WTC11 (cell line): ENCODE measurements around the gene CTXN3.
"Not testable (repeated sequence)": the region's sequence is repeated elsewhere in the genome, so short reads cannot be mapped to it uniquely, and the experiment has no call there.

Source experiments
- CREB1 ChIP-seq: sonication (generic); formaldehyde crosslinking; IDR thresholded peaks from 2 replicates; pipeline ENCODE4 v1.8.0; 2023; ENCODE audit warnings: mild to moderate bottlenecking, missing genetic modification reagents
- ETV6 ChIP-seq: sonication (generic); formaldehyde crosslinking; IDR thresholded peaks from 2 replicates; pipeline ENCODE4 v1.8.1; 2022; ENCODE audit warnings: mild to moderate bottlenecking, missing genetic modification reagents
- IRF2 ChIP-seq: sonication (generic); formaldehyde crosslinking; IDR thresholded peaks from 2 replicates; pipeline ENCODE4 v1.8.0; 2022; ENCODE audit warnings: low read depth, missing genetic modification reagents, borderline replicate concordance
- SP1 ChIP-seq: sonication (generic); formaldehyde crosslinking; conservative IDR thresholded peaks from 2 replicates; pipeline ENCODE4 v1.8.1; 2022; ENCODE audit warnings: missing genetic modification reagents
- ZNF121 ChIP-seq: sonication (generic); formaldehyde crosslinking; IDR thresholded peaks from 2 replicates; pipeline ENCODE4 v1.8.0; 2023; ENCODE audit warnings: missing genetic modification reagents
- ZNF219 ChIP-seq: sonication (generic); formaldehyde crosslinking; IDR thresholded peaks from 2 replicates; pipeline ENCODE4 v1.8.0; 2023; ENCODE audit warnings: missing genetic modification reagents, mild to moderate bottlenecking, borderline replicate concordance
- TF ChIP-seq, protein P1 (sequence below): fragments of 200-600 bp; IDR thresholded peaks from 2 replicates; pipeline ENCODE4 v1.8.0; 2022; ENCODE audit warnings: antibody characterized with exemption
- TF ChIP-seq, protein P2 (sequence below): sonication (generic); formaldehyde crosslinking; IDR thresholded peaks from 2 replicates; pipeline ENCODE4 v1.8.0; 2022; ENCODE audit warnings: mild to moderate bottlenecking, missing genetic modification reagents
- TF ChIP-seq, protein P3 (sequence below): sonication (generic); formaldehyde crosslinking; IDR thresholded peaks from 2 replicates; pipeline ENCODE4 v1.8.1; 2023; ENCODE audit warnings: mild to moderate bottlenecking, moderate library complexity, missing genetic modification reagents
- TF ChIP-seq, protein P4 (sequence below): sonication (generic); formaldehyde crosslinking; IDR thresholded peaks from 2 replicates; pipeline ENCODE4 v1.8.0; 2022; ENCODE audit warnings: mild to moderate bottlenecking, missing genetic modification reagents
- TF ChIP-seq, protein P5 (sequence below): sonication (generic); formaldehyde crosslinking; IDR thresholded peaks from 2 replicates; pipeline ENCODE4 v1.8.1; 2022; ENCODE audit warnings: low read depth, mild to moderate bottlenecking, moderate library complexity, missing genetic modification reagents, borderline replicate concordance

DNA sequence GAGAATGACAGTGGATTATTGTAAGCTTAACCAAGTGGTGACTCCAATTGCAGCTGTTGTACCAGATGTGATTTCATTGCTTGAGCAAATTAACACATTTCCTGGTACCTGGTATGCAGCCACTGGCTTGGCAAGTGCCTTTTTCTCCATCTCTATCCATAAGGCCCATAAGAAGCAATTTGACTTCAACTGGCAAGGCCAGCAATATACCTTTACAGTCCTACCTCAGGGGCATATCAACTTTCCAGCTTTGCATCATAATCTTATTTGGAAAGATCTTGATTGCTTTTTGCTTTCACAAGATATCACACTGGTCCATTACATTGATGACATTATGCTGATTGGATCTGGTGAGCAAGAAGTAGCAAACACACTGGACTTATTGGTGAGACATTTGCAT is 28.1 kb downstream of the CTXN3 start:
- TF ChIP-seq, protein P1, sequence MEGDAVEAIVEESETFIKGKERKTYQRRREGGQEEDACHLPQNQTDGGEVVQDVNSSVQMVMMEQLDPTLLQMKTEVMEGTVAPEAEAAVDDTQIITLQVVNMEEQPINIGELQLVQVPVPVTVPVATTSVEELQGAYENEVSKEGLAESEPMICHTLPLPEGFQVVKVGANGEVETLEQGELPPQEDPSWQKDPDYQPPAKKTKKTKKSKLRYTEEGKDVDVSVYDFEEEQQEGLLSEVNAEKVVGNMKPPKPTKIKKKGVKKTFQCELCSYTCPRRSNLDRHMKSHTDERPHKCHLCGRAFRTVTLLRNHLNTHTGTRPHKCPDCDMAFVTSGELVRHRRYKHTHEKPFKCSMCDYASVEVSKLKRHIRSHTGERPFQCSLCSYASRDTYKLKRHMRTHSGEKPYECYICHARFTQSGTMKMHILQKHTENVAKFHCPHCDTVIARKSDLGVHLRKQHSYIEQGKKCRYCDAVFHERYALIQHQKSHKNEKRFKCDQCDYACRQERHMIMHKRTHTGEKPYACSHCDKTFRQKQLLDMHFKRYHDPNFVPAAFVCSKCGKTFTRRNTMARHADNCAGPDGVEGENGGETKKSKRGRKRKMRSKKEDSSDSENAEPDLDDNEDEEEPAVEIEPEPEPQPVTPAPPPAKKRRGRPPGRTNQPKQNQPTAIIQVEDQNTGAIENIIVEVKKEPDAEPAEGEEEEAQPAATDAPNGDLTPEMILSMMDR: not testable (repeated sequence)
- not testable (repeated sequence) for TF ChIP-seq SP1 (CRISPR knock-in tag); IRF2; CREB1; ETV6 (CRISPR knock-in tag); ZNF219 (CRISPR knock-in tag); ZNF121 (CRISPR knock-in tag)
- TF ChIP-seq, protein P2, sequence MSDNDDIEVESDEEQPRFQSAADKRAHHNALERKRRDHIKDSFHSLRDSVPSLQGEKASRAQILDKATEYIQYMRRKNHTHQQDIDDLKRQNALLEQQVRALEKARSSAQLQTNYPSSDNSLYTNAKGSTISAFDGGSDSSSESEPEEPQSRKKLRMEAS (CRISPR knock-in tag): not testable (repeated sequence)
- TF ChIP-seq, protein P3, sequence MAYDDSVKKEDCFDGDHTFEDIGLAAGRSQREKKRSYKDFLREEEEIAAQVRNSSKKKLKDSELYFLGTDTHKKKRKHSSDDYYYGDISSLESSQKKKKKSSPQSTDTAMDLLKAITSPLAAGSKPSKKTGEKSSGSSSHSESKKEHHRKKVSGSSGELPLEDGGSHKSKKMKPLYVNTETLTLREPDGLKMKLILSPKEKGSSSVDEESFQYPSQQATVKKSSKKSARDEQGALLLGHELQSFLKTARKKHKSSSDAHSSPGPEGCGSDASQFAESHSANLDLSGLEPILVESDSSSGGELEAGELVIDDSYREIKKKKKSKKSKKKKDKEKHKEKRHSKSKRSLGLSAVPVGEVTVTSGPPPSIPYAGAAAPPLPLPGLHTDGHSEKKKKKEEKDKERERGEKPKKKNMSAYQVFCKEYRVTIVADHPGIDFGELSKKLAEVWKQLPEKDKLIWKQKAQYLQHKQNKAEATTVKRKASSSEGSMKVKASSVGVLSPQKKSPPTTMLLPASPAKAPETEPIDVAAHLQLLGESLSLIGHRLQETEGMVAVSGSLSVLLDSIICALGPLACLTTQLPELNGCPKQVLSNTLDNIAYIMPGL: not testable (repeated sequence)
- TF ChIP-seq, protein P4, sequence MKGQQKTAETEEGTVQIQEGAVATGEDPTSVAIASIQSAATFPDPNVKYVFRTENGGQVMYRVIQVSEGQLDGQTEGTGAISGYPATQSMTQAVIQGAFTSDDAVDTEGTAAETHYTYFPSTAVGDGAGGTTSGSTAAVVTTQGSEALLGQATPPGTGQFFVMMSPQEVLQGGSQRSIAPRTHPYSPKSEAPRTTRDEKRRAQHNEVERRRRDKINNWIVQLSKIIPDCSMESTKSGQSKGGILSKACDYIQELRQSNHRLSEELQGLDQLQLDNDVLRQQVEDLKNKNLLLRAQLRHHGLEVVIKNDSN (CRISPR knock-in tag): not testable (repeated sequence)
- TF ChIP-seq, protein P5, sequence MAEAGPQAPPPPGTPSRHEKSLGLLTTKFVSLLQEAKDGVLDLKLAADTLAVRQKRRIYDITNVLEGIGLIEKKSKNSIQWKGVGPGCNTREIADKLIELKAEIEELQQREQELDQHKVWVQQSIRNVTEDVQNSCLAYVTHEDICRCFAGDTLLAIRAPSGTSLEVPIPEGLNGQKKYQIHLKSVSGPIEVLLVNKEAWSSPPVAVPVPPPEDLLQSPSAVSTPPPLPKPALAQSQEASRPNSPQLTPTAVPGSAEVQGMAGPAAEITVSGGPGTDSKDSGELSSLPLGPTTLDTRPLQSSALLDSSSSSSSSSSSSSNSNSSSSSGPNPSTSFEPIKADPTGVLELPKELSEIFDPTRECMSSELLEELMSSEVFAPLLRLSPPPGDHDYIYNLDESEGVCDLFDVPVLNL (CRISPR knock-in tag): not testable (repeated sequence)
